SJCRH30 (cell line): ENCODE data around the gene CSMD2. TPM values are rescaled to one million over a fixed set of nuclear protein-coding genes. Genes with fewer than 3 reads are reported as not detected.

Experiments
- DNase-seq, 2 experiments: peaks; one replicate each; pipeline ENCODE4 v3.0.0-alpha.2; 2015 to 2020
- H3K27ac ChIP-seq: fragments of 250-450 bp; sonication (Bioruptor Pico); 2 replicates; pipeline ENCODE4 v1.5.1; 2020; ENCODE audit warnings: mild to moderate bottlenecking, moderate library complexity
- H3K27me3 ChIP-seq: fragments of 250-450 bp; sonication (Bioruptor Pico); 2 replicates; pipeline ENCODE4 v1.5.1; 2020; ENCODE audit warnings: mild to moderate bottlenecking, moderate library complexity
- H3K36me3 ChIP-seq: fragments of 250-450 bp; sonication (Bioruptor Pico); 2 replicates; pipeline ENCODE4 v1.5.1; 2020; ENCODE audit warnings: mild to moderate bottlenecking, moderate library complexity
- H3K4me1 ChIP-seq: fragments of 250-450 bp; sonication (Bioruptor Pico); 2 replicates; pipeline ENCODE4 v1.5.1; 2020; ENCODE audit warnings: mild to moderate bottlenecking, moderate library complexity
- H3K4me3 ChIP-seq: fragments of 250-450 bp; sonication (Bioruptor Pico); 2 replicates; pipeline ENCODE4 v1.5.1; 2020; ENCODE audit warnings: mild to moderate bottlenecking, moderate library complexity
- H3K9me3 ChIP-seq: fragments of 250-450 bp; sonication (Bioruptor Pico); replicated peaks from 2 replicates; pipeline ENCODE4 v1.5.1; 2020; ENCODE audit warnings: mild to moderate bottlenecking, moderate library complexity
- total RNA-seq: library from RNA; depleted of rRNA; stranded (reverse); fragments of >200 nt; shearing (Covaris generic); gene quantifications from 2 replicates; pipeline ENCODE4 v1.2.3, GENCODE V29; 2014

The CSMD2 gene
- total RNA-seq, 1 experiment from 2014 or later = 0.14 TPM

DNA sequence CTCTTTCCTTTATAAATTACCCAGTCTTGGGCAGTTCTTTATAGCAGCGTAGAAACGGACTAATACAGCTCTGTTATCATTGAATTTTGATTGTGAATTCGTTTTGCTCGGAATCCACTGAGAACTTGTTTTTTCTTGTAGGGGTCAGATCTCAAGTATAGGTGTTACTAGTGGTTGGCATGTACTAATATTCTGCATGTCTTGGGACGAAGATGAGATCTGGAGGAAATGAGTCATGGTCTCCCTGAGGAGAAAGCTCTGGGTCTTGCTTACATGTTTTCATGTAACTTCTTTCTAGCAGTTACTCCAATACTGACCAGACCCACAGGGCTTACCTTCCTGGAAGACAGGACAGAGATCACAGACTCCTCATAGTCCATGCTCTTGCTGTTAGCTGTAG lies 662.3 kb downstream of the CSMD2 start:
- Histone ChIP-seq H3K4me1 (no peaks in the 10 kb centered on the region), H3K36me3 (no peaks in the 10 kb centered on the region), H3K4me3 (no peak overlapping the region), H3K27ac (no peak overlapping the region), H3K9me3 (no peaks in the 10 kb centered on the region), H3K27me3 (no peaks in the 10 kb centered on the region)
- no peak for DNase-seq

DNA sequence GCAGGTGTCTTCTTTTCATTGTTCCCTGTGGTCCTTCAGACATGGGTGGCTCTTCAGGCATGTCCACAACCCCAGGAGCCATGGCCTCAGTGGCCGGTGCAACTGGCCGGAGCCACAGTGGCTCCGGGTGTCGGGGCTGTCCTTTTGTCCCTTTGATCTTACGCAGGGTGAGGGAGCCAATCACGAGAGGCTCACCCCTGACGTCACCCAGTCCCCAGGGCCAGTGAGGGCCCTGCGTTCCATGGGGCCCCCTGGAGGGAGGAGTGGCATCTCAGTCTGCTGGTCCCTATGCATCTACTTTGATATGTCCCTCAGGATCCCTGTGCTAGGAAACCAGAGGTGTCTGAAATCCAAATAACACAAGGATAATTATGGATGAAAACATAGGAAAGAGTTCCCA lies 663.3 kb downstream of the CSMD2 start:
- Histone ChIP-seq H3K27me3 (no peaks in the 10 kb centered on the region), H3K4me3 (no peak overlapping the region)
- no peak for DNase-seq

DNA sequence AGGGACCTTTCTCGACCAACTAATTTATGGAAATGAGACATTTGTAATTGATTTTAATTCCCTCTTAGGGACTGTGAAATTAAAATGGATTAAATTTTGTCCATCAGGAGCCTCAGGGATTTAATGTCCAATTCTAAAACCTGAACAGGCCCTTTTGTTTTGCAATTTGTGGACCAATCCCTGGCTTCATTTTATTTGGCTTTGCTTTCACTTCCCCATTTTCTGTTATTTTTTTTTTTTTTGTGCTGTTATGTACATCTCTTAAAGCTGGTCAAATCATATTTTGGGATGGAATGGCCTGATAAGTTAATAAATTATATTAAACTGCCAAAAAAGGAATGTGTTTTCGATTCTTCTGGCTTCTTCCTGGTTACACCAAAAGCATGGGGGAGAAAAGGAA lies 663.7 kb downstream of the CSMD2 start:
- H3K27me3 ChIP-seq = no peaks in the 10 kb centered on the region
- H3K4me1 ChIP-seq = no peaks in the 10 kb centered on the region
- DNase-seq = no peak
- H3K27ac ChIP-seq = no peak overlapping the region
- H3K9me3 ChIP-seq = no peaks in the 10 kb centered on the region
- H3K4me3 ChIP-seq = no peak overlapping the region
- H3K36me3 ChIP-seq = no peaks in the 10 kb centered on the region

More for the DNA sequence above, 663.3 kb downstream of the CSMD2 start:
- H3K4me1 ChIP-seq = no peaks in the 10 kb centered on the region
- no peaks in the 10 kb centered on the region for H3K36me3 ChIP-seq
- H3K27ac ChIP-seq = no peak overlapping the region
- no peaks in the 10 kb centered on the region for H3K9me3 ChIP-seq

GRCh38 chr1:33500547-33500946 lies 664.5 kb downstream of the CSMD2 start:
- no peak overlapping the region for H3K27ac ChIP-seq

GRCh38 chr1:33497410-33497809 lies 667.6 kb downstream of the CSMD2 start:
- Histone ChIP-seq H3K27me3 (no peaks in the 10 kb centered on the region), H3K9me3 (peaks cover 16% of the 10 kb centered on the region), H3K4me3 (no peak overlapping the region), H3K4me1 (no peaks in the 10 kb centered on the region), H3K27ac (no peak overlapping the region), H3K36me3 (peaks cover 34% of the 10 kb centered on the region)
- DNase-seq = no peak

More at GRCh38 chr1:33500547-33500946, 664.5 kb downstream of the CSMD2 start:
- Histone ChIP-seq H3K27me3 (no peaks in the 10 kb centered on the region), H3K36me3 (peaks cover 5% of the 10 kb centered on the region), H3K4me3 (no peak overlapping the region), H3K4me1 (no peaks in the 10 kb centered on the region), H3K9me3 (peaks cover 5% of the 10 kb centered on the region; the same call in 1 of the 2 replicates)
- no peak for DNase-seq

GRCh38 chr1:33494929-33495328 lies 670.1 kb downstream of the CSMD2 start:
- no peaks in the 10 kb centered on the region for H3K27me3 ChIP-seq
- peaks cover 16% of the 10 kb centered on the region for H3K9me3 ChIP-seq
- peaks cover 59% of the 10 kb centered on the region for H3K36me3 ChIP-seq
- no peaks in the 10 kb centered on the region for H3K4me1 ChIP-seq
- no peak overlapping the region for H3K4me3 ChIP-seq
- DNase-seq = no peak
- no peak overlapping the region for H3K27ac ChIP-seq

DNA sequence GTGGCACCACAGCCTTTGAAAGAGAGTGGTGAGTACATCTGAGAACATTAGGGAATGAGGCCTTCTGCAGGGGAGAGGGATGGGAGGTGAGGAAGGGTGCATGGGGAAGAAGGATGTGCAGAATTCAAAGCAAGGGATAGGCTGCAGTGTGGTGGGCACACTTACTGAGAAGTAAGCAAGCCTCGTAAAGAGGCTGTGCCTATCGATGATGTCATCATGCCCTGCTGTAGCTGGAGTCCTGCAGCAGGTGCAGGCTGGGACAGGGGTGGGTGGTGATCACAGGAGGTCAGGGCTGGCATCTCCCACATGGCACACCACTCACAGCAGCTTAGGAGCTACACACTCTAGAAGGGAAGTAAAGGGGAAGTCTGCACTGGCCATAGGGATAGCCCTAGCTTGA lies 676.4 kb downstream of the CSMD2 start:
- Histone ChIP-seq H3K27ac (no peak overlapping the region), H3K4me3 (no peak overlapping the region), H3K36me3 (peaks cover 77% of the 10 kb centered on the region), H3K27me3 (no peaks in the 10 kb centered on the region), H3K9me3 (no peaks in the 10 kb centered on the region; the same call in 1 of the 2 replicates), H3K4me1 (no peaks in the 10 kb centered on the region)
- no peak for DNase-seq

DNA sequence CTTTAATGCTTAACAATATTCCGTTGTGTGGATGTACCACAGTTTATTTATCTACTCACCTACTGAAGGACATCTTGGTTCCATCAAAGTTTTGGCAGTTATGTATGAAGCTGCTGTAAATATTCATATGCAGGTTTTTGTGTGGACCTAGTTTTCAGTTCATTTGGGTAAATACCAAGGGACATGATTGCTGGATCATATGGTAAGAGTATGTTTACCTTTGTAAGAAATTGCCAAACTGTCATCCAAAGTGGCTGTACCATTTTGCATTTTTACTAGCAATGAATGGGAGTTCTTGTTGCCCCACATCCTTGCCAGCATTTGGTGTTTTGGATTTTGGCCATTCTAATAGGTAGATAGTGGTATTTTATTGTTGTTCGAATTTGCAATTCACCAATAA lies 682.6 kb downstream of the CSMD2 start:
- Histone ChIP-seq H3K9me3 (no peaks in the 10 kb centered on the region; the same call in 1 of the 2 replicates), H3K4me1 (no peaks in the 10 kb centered on the region), H3K36me3 (peaks cover 35% of the 10 kb centered on the region), H3K4me3 (no peak overlapping the region), H3K27me3 (no peaks in the 10 kb centered on the region), H3K27ac (no peak overlapping the region)
- no peak for DNase-seq

- H3K27me3 ChIP-seq = no peaks in the 10 kb centered on the region
- peaks cover 17% of the 10 kb centered on the region for H3K36me3 ChIP-seq
- no peak for DNase-seq
- H3K4me1 ChIP-seq = peaks cover 4% of the 10 kb centered on the region; the same call in 1 of the 2 replicates
- H3K9me3 ChIP-seq = no peaks in the 10 kb centered on the region
- H3K27ac ChIP-seq = no peak overlapping the region
- H3K4me3 ChIP-seq = no peak overlapping the region
These were observed 687.6 kb downstream of the CSMD2 start for GRCh38 chr1:33477451-33477850.

DNA sequence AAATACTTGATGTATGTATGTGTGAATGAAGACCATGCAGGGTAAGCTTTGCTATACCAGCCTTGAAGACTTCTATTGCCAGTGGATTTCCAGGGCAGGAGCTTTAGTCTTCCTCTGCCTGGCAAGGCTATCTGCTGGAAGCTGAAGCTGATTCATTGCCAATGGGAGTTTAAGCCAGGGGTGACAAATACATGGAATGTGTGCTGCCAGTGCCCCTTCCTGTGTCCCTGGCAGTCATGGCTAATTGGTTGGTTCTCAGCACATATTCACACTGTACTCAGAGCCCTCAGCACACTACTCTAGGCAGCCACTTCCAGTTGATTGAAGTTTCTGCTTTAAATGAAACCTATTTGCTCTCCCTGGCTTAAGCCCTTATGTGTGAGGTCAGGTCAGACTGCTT lies 691.1 kb downstream of the CSMD2 start:
- Histone ChIP-seq H3K4me1 (peaks cover 9% of the 10 kb centered on the region), H3K27ac (no peak overlapping the region), H3K4me3 (no peak overlapping the region), H3K27me3 (no peaks in the 10 kb centered on the region), H3K36me3 (0 out of 2 replicates have a peak, but pooled peaks cover 2% of the 10 kb centered on the region), H3K9me3 (no peaks in the 10 kb centered on the region)
- DNase-seq = no peak

DNA sequence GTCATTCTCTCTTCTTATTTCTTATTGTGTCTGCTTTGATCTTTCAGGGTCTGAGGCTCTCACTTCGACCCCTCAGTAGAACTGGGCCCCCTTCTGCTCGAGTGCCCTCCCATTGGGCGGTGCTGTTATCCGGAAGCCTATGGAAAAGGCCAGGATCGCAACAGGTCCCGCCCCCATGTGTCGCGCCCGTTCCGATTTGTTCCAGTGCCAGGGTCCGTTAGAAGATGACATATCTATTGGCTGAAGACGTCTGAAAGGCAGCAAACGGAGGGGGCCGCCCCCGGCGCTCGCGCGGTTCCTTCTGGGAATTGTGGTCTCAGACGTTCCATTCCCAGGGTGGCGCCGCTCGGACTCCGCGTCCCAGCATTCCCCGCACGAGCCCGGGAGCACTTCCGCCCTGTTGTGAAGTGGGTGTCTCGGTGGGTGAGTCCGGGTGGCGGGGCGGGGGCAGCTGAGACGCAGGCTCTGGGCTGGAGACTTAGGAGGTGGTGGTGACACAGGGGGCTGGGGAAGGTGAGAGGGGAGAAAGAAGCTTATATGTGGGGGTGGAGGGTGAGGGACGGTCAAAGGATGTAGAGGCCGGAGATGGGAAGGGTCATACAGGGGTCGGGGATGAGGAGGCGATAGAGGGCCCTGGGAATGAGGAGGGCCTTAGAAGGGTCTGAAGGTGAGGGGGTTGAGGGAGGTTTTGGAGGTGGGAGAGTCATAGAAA lies 692.6 kb downstream of the CSMD2 start, which contains the start of gene ZSCAN20:
Gene ZSCAN20, plus strand, starts transcription at position 377 of the 712 bp plus-strand sequence. CDS start 6,644 bp downstream, outside the sequence.
- Histone ChIP-seq H3K4me1 (peaks cover 17% of the 10 kb centered on the region), H3K27ac (peak within 1 kb of the TSS; percentile 56), H3K36me3 (0 out of 2 replicates have a peak, but pooled peaks cover 2% of the 10 kb centered on the region), H3K4me3 (peak within 1 kb of the TSS; percentile 72), H3K9me3 (no peaks in the 10 kb centered on the region), H3K27me3 (no peaks in the 10 kb centered on the region)
- DNase-seq = peak; percentile 99 to 100

DNA sequence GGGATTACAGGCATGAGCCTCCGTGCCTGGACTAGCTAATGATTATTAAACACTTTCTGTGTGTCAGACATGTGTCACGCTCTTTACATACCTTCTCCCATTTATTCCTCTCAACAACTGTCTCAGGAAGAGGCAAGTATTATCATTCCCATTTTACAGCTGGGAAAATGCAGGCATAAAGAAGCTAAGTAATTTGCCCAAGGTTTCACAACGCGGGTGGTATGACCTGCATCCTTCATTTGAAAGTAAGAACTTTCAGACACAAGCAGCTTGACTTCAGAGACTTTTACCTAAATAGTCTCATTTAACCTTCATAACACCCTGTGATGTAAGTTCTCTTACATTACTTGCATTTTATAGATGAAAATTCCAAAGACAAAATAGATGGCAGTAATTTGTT lies 693.6 kb downstream of the CSMD2 start:
- Histone ChIP-seq H3K27ac (no peak overlapping the region), H3K4me1 (peaks cover 17% of the 10 kb centered on the region), H3K9me3 (no peaks in the 10 kb centered on the region), H3K27me3 (no peaks in the 10 kb centered on the region), H3K4me3 (no peak overlapping the region), H3K36me3 (no peaks in the 10 kb centered on the region)
- no peak for DNase-seq

DNA sequence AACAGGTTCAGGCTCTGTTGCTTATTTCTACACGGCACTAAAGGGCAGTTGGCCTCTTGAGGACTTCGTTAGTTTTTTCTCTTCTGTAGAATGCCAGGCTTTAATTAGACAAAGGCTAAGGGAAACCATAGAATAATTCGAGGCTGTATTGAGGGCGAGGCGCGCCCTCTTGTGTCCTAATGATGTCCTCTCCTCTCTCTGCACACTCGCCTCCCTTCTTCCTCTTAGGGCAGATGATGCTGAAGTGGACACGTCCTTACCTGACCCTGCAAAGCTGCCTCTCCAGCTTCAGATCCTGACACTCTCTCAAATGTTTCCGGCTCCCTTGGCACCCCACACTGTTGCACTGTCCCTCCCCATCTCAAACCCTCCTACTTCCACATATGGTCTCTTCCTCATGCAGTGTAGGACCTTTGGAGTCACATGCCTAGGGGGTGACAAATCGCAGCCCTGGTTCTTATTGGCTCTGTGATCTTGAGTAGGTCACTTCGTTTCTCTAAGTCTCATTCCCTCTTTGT lies 694.5 kb downstream of the CSMD2 start:
- H3K27ac ChIP-seq = no peak overlapping the region
- peaks cover 17% of the 10 kb centered on the region for H3K4me1 ChIP-seq
- H3K4me3 ChIP-seq = no peak overlapping the region
- H3K27me3 ChIP-seq = no peaks in the 10 kb centered on the region
- no peaks in the 10 kb centered on the region for H3K9me3 ChIP-seq
- no peaks in the 10 kb centered on the region for H3K36me3 ChIP-seq
- DNase-seq = peak; percentile 80 to 95

- DNase-seq = no peak
- no peak overlapping the region for H3K27ac ChIP-seq
- no peaks in the 10 kb centered on the region for H3K9me3 ChIP-seq
These were observed 695.3 kb downstream of the CSMD2 start for GRCh38 chr1:33469691-33470090.

DNA sequence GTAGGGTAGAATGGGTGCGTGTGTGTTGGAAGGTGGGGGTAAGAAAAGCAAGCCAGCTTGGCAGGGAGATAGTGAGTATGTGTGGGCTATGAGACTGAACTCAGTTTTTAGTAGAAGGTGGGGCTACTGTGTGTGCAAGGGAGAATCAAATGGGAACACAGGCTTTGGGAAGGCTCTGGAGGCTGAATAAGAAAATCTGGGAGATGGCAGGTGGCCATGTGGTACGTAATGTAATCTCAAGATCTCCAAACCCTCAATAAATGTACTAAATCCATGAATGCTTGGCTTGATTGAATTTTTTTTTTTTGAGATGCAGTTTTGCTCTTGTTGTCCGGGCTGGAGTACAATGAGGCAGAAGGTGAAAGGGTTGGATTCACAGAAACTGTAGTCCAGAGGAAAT lies 696.1 kb downstream of the CSMD2 start:
- Histone ChIP-seq H3K27me3 (no peaks in the 10 kb centered on the region), H3K27ac (no peak overlapping the region), H3K4me1 (peaks cover 17% of the 10 kb centered on the region), H3K36me3 (no peaks in the 10 kb centered on the region), H3K9me3 (no peaks in the 10 kb centered on the region), H3K4me3 (no peak overlapping the region)
- no peak for DNase-seq

More at GRCh38 chr1:33469691-33470090, 695.3 kb downstream of the CSMD2 start:
- H3K27me3 ChIP-seq = no peaks in the 10 kb centered on the region
- peaks cover 17% of the 10 kb centered on the region for H3K4me1 ChIP-seq
- no peaks in the 10 kb centered on the region for H3K36me3 ChIP-seq
- no peak overlapping the region for H3K4me3 ChIP-seq
